Activated CD8-positive, alpha-beta memory T cell treated with anti-CD3 and anti-CD28 coated beads, Interleukin-2, amount 10 ng/mL, durations not matched to agents 7 days and 5 days (primary cell): ENCODE measurements around the gene E2F6. TPM values are rescaled to one million over a fixed set of nuclear protein-coding genes. Genes with fewer than 3 reads are reported as not detected.

ENCODE experiments used
- ATAC-seq: fragments of 150-1000 bp; cut with Tn5 transposase; one replicate; pipeline ENCODE4 v1.10.0; 2021; ENCODE audit warnings: moderate library complexity
- CTCF ChIA-PET: fragments of 350-600 bp; sonication (Branson Sonifier 250); formaldehyde crosslinking; loops from one replicate; lab custom pipeline; 2021; ENCODE audit warnings: antibody characterized with exemption; lab: Charles Lee
- DNase-seq: peaks from one replicate; pipeline ENCODE4 v3.0.0-alpha.2; 2020
- H3K27ac Mint-ChIP-seq: one replicate; pipeline ENCODE4 v1.8.0; 2021; ENCODE audit warnings: mild to moderate bottlenecking, mixed read lengths
- H3K27me3 Mint-ChIP-seq: one replicate; pipeline ENCODE4 v1.8.0; 2021; ENCODE audit warnings: mixed read lengths
- H3K36me3 Mint-ChIP-seq: one replicate; pipeline ENCODE4 v1.8.0; 2021; ENCODE audit warnings: mild to moderate bottlenecking, mixed read lengths
- H3K4me1 Mint-ChIP-seq: one replicate; pipeline ENCODE4 v1.8.0; 2021; ENCODE audit warnings: mixed read lengths
- H3K4me3 Mint-ChIP-seq: one replicate; pipeline ENCODE4 v1.8.0; 2021; ENCODE audit warnings: mild to moderate bottlenecking, moderate library complexity, mixed read lengths
- H3K9me3 Mint-ChIP-seq: one replicate; pipeline ENCODE4 v1.8.0; 2022; ENCODE audit warnings: low read depth, mixed read lengths
- total RNA-seq, 2 experiments: library from RNA; stranded (reverse); gene quantifications; one replicate each; pipeline ENCODE4 v1.2.3, GENCODE V29; 2021

Gene E2F6
- total RNA-seq, 2 experiments from 2014 or later, result 7.5 to 11.8 TPM

DNA sequence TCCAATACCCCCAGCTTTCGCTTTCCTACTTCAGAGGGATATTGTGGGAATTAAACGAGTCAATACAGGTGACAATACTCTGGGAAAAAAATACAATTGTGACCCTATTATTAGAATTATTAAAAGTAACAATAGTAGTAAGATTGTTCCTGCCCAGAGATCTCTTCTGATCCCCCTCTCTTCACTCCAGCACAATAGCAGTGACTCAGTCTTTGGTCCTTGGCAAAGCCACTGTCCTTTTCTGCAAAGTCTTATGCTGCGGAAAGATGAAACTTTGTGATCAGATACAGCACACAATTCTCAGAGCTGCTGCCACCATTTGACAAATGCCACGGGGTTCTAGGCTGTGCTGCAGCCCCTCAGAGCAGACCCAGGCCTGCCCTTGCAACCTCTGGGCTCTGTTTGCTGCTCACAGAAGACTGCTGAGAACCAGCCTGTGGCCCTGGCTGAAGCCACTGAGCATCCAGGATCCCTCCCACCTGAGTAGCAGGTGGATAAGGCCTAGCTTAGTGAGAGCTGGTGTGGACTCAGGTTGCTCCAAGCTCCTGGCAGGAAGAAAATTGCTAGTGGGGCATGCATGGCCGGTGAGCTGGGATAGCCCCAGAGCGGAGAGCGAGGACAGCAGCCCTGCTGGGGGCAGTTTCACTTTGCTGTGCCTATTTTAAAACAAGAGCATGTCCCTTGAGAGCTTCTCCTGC lies 61.4 kb downstream of the E2F6 start:
- Mint-ChIP-seq H3K9me3 (no peaks in the 10 kb centered on the region), H3K27ac (no peak overlapping the region), H3K36me3 (no peaks in the 10 kb centered on the region), H3K4me3 (no peak overlapping the region), H3K27me3 (peaks cover 3% of the 10 kb centered on the region), H3K4me1 (no peaks in the 10 kb centered on the region)
- DNase-seq (no peak), ATAC-seq (no peak)
- CTCF ChIA-PET, result no interaction called here

DNA sequence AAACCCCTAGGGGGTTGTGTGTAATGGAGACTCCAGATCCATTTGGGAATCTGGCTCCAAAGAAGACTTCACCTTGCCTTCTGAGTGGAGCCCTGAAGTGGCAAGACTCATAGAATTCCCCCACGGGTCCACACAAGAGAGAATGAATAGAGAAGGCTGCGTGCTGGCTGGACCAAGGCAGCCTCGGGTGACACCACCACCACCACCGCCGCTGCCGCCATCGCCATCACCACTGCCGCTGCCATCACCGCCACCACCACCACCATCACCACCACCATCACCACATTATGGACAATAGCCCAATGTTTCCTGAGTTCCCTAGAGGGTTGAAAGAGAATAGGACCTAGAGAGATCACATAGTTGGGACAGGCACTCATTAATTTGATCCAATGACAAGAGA lies 63.5 kb downstream of the E2F6 start:
- Mint-ChIP-seq H3K4me3 (no peak overlapping the region), H3K27me3 (peaks cover 3% of the 10 kb centered on the region), H3K9me3 (no peaks in the 10 kb centered on the region), H3K27ac (no peak overlapping the region), H3K36me3 (no peaks in the 10 kb centered on the region), H3K4me1 (no peaks in the 10 kb centered on the region)
- no peak for ATAC-seq
- DNase-seq, result no peak
- CTCF ChIA-PET, result no interaction called here

DNA sequence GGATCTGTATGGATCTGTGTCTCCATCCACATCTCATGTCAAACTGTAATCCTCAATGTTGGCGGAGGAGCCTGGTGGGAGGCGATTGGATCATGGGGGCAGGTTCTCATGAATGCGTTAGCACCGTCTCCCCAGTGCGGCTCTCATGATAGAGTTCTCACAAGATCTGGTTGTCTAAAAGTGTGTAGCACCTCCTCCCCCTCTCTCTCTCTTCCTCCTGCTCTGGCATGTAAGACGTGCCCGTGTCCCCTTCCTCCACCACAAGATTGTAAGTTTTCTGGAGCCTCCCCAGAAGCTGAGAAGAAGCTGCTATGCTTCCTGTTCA lies 66.6 kb downstream of the E2F6 start:
- CTCF ChIA-PET, result no interaction called here
- H3K27me3 Mint-ChIP-seq, result peaks cover 3% of the 10 kb centered on the region
- no peak overlapping the region for H3K4me3 Mint-ChIP-seq
- no peaks in the 10 kb centered on the region for H3K36me3 Mint-ChIP-seq
- DNase-seq (no peak), ATAC-seq (no peak)
- no peaks in the 10 kb centered on the region for H3K9me3 Mint-ChIP-seq
- no peaks in the 10 kb centered on the region for H3K4me1 Mint-ChIP-seq
- no peak overlapping the region for H3K27ac Mint-ChIP-seq

DNA sequence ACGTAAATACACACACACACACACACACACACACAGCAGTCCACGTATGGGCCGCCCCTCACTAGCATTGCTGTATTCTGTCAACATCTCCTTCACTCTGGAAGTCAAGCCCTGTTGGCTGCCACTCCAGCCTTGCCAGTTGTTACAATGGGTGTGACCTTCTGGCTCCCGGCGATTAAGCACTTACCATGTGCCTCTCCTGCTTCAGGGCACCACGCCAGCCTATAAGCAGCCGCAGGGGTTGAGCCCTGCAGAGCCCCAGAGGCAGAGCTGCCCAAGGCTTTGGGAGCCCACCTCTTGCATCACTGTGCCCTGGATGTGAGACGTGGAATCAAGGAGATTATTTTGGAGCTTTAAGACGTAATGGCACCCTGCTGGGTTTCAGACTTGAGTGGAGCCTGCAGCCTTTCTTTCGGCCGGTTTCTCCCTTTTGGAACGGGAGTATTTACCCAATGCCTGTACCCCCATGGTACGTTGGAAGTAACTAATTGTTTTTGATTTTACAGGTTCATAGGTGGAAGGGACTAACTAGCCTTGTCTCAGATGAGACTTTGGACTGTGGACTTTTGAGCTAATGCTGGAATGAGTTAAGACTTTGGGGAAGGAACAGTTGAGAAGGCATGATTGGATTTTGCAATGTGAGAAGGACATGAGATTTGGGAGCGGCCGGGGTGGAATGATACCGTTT lies 67.1 kb downstream of the E2F6 start:
- Mint-ChIP-seq H3K4me1 (no peaks in the 10 kb centered on the region), H3K36me3 (no peaks in the 10 kb centered on the region), H3K4me3 (no peak overlapping the region), H3K27me3 (peaks cover 3% of the 10 kb centered on the region), H3K9me3 (no peaks in the 10 kb centered on the region), H3K27ac (no peak overlapping the region)
- ATAC-seq (no peak), DNase-seq (no peak)
- CTCF ChIA-PET, result no interaction called here

DNA sequence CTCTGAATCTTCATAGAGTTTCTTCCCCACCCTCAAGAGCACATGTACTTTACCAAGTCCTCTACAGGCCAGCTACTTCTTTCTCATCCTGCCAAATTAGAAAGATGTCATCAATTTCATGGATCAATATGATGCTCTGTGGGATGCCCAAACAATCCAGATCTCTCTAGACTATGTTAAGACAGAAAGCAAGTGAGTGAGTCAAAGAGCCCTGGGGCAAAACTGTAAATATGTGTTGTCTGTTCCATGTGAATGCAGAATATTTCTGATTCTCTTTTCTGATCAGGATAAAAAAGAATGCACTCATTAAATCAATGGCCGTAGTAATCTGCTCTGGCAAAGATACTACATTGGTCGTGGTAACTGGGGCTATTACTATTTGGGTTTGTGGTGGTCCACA lies 68.4 kb downstream of the E2F6 start:
- Mint-ChIP-seq H3K27me3 (peaks cover 3% of the 10 kb centered on the region), H3K4me3 (no peak overlapping the region), H3K9me3 (no peaks in the 10 kb centered on the region), H3K27ac (no peak overlapping the region), H3K36me3 (no peaks in the 10 kb centered on the region), H3K4me1 (no peaks in the 10 kb centered on the region)
- ATAC-seq, result no peak
- CTCF ChIA-PET, result no interaction called here
- DNase-seq, result no peak

DNA sequence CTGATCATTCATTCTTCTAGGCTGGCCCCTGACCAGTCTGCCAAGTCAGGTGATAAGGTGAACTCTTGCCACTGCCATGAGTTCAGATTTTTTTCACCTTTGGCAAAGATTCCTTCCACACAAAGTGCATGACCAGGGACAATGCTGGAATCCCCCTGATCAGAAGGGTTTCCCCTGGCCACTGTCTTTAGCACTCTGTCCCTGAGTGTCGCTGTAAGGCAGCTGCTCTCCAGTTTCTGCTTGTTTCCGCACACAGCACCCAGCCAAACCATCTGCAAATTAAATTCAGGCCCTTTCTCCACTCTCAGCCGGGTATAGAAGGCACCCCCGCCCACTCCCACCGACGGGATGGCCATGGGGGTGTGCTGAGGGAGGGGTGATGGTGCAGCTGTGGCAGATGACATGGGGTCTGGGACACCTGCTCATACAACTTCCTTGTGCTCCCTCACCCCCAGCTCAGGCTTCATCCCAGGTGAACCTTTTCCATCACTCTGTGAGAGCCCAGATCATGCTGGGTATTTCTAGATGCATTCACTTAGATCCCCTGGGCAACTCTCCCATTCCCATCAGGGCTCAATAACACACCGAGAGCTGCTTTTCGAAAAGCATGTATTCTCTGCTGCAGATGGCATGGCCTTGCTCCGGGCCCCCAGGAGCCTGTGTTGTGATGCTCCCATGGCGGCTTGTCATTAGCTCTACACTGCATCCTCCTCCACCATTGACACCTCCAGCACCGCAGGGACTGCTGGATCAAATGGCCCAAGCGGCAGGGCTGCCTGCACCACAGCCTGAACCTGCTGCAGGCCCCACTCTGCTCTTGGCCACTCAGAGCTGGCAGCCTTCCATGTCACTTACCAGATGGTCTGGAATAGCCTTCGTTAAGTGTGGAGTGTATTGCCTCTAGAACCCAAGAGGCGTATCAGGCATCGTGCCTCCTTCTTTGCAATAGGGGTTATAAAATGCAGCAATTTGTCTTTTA lies 69.2 kb downstream of the E2F6 start:
- Mint-ChIP-seq H3K4me3 (no peak overlapping the region), H3K36me3 (no peaks in the 10 kb centered on the region), H3K4me1 (no peaks in the 10 kb centered on the region), H3K27me3 (peaks cover 3% of the 10 kb centered on the region), H3K27ac (no peak overlapping the region), H3K9me3 (no peaks in the 10 kb centered on the region)
- no peak for ATAC-seq
- CTCF ChIA-PET, result no interaction called here
- DNase-seq, result no peak

DNA sequence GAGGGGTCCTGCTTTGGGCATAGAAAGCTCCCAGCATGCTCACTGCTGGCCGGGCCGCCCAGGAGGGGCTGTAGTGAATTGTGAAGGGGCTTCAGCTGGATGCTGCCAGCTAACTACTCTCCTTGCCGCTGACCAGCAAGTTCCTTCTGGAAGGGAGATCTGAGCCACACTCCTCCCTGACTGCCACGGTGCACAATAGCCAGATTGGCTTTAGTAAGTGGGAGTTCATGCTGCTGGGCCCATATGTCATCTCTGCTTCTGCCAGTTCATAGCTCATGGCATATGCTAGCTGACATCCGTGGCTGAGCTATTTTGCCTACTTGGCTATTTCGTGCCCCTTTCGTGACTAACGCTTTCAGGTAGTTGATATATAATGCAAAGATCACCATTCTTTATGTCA lies 69.9 kb downstream of the E2F6 start:
- H3K27ac Mint-ChIP-seq, result no peak overlapping the region
- no peak for ATAC-seq
- DNase-seq, result no peak
- H3K4me1 Mint-ChIP-seq, result no peaks in the 10 kb centered on the region
- CTCF ChIA-PET, result no interaction called here
- H3K9me3 Mint-ChIP-seq, result no peaks in the 10 kb centered on the region
- H3K4me3 Mint-ChIP-seq, result no peak overlapping the region
- peaks cover 3% of the 10 kb centered on the region for H3K27me3 Mint-ChIP-seq
- H3K36me3 Mint-ChIP-seq, result no peaks in the 10 kb centered on the region

DNA sequence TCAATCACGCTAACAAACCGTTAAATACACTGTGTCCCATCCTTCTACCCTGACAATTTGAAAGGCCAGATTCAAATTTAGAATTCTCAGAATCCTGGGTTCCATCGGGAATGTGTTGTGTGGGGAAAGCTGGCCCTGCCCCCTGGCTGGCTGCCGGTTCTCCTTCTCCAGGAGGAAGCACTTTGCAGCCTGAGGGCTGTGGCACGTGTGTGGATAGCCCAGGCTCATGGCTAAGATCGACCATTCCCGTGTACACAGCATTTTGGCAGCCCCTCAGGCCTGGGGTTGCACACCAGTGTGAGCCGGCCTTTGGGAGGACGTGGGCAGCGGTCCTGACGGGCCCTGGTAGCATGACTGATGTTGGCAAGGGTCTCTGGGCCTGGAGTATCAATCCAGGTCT lies 70.6 kb downstream of the E2F6 start:
- no peak for DNase-seq
- no peaks in the 10 kb centered on the region for H3K9me3 Mint-ChIP-seq
- H3K4me3 Mint-ChIP-seq, result no peak overlapping the region
- H3K36me3 Mint-ChIP-seq, result no peaks in the 10 kb centered on the region
- peaks cover 3% of the 10 kb centered on the region for H3K27me3 Mint-ChIP-seq
- H3K27ac Mint-ChIP-seq, result no peak overlapping the region
- CTCF ChIA-PET, result no interaction called here
- H3K4me1 Mint-ChIP-seq, result no peaks in the 10 kb centered on the region
- ATAC-seq, result no peak

Other genes starting within 250 kb of the E2F6 start
- 10 to 100 TPM; 19.4 to 22.3 TPM for gene ROCK2, start 121.5 kb downstream of the E2F6 start, total RNA-seq
- 1 to 10 TPM in 1 of 2 experiments, under 1 TPM in 1; 0.91 to 1.4 TPM for gene GREB1, start 67.9 kb upstream of the E2F6 start, total RNA-seq
- not detected for gene NTSR2, start 204.0 kb upstream of the E2F6 start, total RNA-seq